Gastroesophageal sphincter (tissue), 3 donors: ENCODE results near the gene FAT1.

Experiments
- POLR2A ChIP-seq, 2 donors: fragments of 450-650 bp; IDR thresholded peaks; one replicate each; pipeline ENCODE4 v1.6.1; 2017; ENCODE audit warnings: antibody characterized with exemption in 2 of 2, mild to moderate bottlenecking in 2 of 2, moderate library complexity in 1 of 2
- TF ChIP-seq, protein P1 (sequence below), 4 experiments: fragments of 200-600 bp in 2 of 4; fragments of 450-650 bp in 2 of 4; sonication (generic) in 1 of 4; IDR thresholded peaks; one replicate each; pipeline ENCODE4 v1.5.1; 2017 to 2019; ENCODE audit warnings: antibody characterized with exemption in 4 of 4, mild to moderate bottlenecking in 2 of 4, moderate library complexity in 2 of 4

DNA sequence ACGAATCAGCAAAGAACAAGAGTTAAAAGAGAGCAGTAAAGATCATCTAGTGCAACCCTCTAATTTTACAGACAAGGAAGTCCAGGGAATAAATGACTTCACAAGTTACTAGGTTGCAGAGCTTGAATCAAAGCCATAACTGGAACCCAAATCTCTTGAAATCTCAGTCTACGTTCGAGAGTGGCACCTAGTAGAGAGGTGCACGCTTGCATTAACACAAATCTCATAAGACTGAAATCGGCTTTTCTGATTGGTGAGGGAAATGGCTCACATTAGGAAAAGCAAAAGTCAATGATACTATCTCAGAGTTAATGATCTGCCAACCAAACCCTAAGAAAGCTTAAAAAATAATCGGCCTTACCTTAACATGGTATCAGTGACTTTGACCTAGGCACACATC, 43.0 kb downstream of the FAT1 start:
- TF ChIP-seq, protein P1, sequence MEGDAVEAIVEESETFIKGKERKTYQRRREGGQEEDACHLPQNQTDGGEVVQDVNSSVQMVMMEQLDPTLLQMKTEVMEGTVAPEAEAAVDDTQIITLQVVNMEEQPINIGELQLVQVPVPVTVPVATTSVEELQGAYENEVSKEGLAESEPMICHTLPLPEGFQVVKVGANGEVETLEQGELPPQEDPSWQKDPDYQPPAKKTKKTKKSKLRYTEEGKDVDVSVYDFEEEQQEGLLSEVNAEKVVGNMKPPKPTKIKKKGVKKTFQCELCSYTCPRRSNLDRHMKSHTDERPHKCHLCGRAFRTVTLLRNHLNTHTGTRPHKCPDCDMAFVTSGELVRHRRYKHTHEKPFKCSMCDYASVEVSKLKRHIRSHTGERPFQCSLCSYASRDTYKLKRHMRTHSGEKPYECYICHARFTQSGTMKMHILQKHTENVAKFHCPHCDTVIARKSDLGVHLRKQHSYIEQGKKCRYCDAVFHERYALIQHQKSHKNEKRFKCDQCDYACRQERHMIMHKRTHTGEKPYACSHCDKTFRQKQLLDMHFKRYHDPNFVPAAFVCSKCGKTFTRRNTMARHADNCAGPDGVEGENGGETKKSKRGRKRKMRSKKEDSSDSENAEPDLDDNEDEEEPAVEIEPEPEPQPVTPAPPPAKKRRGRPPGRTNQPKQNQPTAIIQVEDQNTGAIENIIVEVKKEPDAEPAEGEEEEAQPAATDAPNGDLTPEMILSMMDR (IDR thresholded peaks at IDR 0.05): no peak
- TF ChIP-seq POLR2A (IDR thresholded peaks at IDR 0.05): no peak
